ENCODE measurements around the gene MYO10.
"Not testable (repeated sequence)": the region's sequence is repeated elsewhere in the genome, so short reads cannot be mapped to it uniquely, and the experiment has no call there.

Gene MYO10

GRCh38 chr5:16654647-16655334 is 281.3 kb downstream of the MYO10 start:
- no peak overlapping the region for H3K4me3 ChIP-seq (ENCODE audit: low read depth, low read length)
- H3K9me3 ChIP-seq (ENCODE audit: control insufficient read depth, insufficient read depth, low read depth, low read length): no peaks in the 10 kb centered on the region
- no peaks in the 10 kb centered on the region for H3K4me1 ChIP-seq (ENCODE audit: control insufficient read depth, insufficient read depth, low read length)
- POLR2A ChIA-PET: no interaction called here
- no peaks in the 10 kb centered on the region for H3K36me3 ChIP-seq (ENCODE audit: control insufficient read depth in 2 of 2, insufficient read depth in 1 of 2, low read length in 2 of 2)
- CTCF ChIA-PET: interaction anchor here (0.7 kb wide), 2 partner anchors 536 to 539 kb away, joined by 3 read pairs; no protein-coding TSS in a partner anchor
- no peak overlapping the region for H3K27ac ChIP-seq (ENCODE audit: extremely low read depth, low read depth, low read length)
- TF ChIP-seq KLF17 (tag by site-specific recombination; IDR thresholded peaks at IDR 0.05) (0 out of 2 replicates have a peak, but pooled peaks have one; percentile 22), ZBTB11 (tag by site-specific recombination; conservative IDR thresholded peaks at IDR 0.05; ENCODE audit: low read depth) (no peak)

GRCh38 chr5:16648739-16649138 is 287.3 kb downstream of the MYO10 start:
- H3K36me3 ChIP-seq (ENCODE audit: control insufficient read depth in 2 of 2, insufficient read depth in 1 of 2, low read length in 2 of 2); POLR2A ChIA-PET; H3K4me3 ChIP-seq (ENCODE audit: low read depth, low read length); H3K27ac ChIP-seq (ENCODE audit: extremely low read depth, low read depth, low read length); H3K4me1 ChIP-seq (ENCODE audit: control insufficient read depth, insufficient read depth, low read length); H3K9me3 ChIP-seq (ENCODE audit: control insufficient read depth, insufficient read depth, low read depth, low read length); CTCF ChIA-PET: not testable (repeated sequence)

- CTCF ChIA-PET: no interaction called here
- Histone ChIP-seq H3K9me3 (ENCODE audit: control insufficient read depth, insufficient read depth, low read depth, low read length) (no peaks in the 10 kb centered on the region), H3K4me1 (ENCODE audit: control insufficient read depth, insufficient read depth, low read length) (no peaks in the 10 kb centered on the region), H3K36me3 (ENCODE audit: control insufficient read depth in 2 of 2, insufficient read depth in 1 of 2, low read length in 2 of 2) (no peaks in the 10 kb centered on the region), H3K27ac (ENCODE audit: extremely low read depth, low read depth, low read length) (no peak overlapping the region), H3K4me3 (ENCODE audit: low read depth, low read length) (no peak overlapping the region)
- POLR2A ChIA-PET: no interaction called here
- TF ChIP-seq ZSCAN18 (tag by site-specific recombination; IDR thresholded peaks at IDR 0.05) (no peak), KLF16 (tag by site-specific recombination; IDR thresholded peaks at IDR 0.05) (no peak), ZNF776 (tag by site-specific recombination; IDR thresholded peaks at IDR 0.05; ENCODE audit: borderline replicate concordance) (no peak), ZNF223 (tag by site-specific recombination; IDR thresholded peaks at IDR 0.05) (no peak), ZNF670 (tag by site-specific recombination; IDR thresholded peaks at IDR 0.05; ENCODE audit: low read depth) (no peak), BCL6B (tag by site-specific recombination; IDR thresholded peaks at IDR 0.05) (no peak), ZSCAN23 (tag by site-specific recombination; IDR thresholded peaks at IDR 0.05) (no peak), KLF17 (tag by site-specific recombination; IDR thresholded peaks at IDR 0.05) (no peak), ZXDB (tag by site-specific recombination; IDR thresholded peaks at IDR 0.05) (no peak), ZNF777 (tag by site-specific recombination; IDR thresholded peaks at IDR 0.05; ENCODE audit: borderline replicate concordance) (no peak), ZNF184 (tag by site-specific recombination; IDR thresholded peaks at IDR 0.05) (no peak), ZNF398 (tag by site-specific recombination; IDR thresholded peaks at IDR 0.05) (no peak)
Measured at GRCh38 chr5:16644301-16644889, 291.7 kb downstream of the MYO10 start.
